ENCODE data around the gene FRYL. TPM values are rescaled to one million over a fixed set of nuclear protein-coding genes. Genes with fewer than 3 reads are reported as not detected.
"Not testable (repeated sequence)": the region's sequence is repeated elsewhere in the genome, so short reads cannot be mapped to it uniquely, and the experiment has no call there.

Gene FRYL
- total RNA-seq, 2 donors from 2014 or later, result 29.8 to 35.1 TPM

DNA sequence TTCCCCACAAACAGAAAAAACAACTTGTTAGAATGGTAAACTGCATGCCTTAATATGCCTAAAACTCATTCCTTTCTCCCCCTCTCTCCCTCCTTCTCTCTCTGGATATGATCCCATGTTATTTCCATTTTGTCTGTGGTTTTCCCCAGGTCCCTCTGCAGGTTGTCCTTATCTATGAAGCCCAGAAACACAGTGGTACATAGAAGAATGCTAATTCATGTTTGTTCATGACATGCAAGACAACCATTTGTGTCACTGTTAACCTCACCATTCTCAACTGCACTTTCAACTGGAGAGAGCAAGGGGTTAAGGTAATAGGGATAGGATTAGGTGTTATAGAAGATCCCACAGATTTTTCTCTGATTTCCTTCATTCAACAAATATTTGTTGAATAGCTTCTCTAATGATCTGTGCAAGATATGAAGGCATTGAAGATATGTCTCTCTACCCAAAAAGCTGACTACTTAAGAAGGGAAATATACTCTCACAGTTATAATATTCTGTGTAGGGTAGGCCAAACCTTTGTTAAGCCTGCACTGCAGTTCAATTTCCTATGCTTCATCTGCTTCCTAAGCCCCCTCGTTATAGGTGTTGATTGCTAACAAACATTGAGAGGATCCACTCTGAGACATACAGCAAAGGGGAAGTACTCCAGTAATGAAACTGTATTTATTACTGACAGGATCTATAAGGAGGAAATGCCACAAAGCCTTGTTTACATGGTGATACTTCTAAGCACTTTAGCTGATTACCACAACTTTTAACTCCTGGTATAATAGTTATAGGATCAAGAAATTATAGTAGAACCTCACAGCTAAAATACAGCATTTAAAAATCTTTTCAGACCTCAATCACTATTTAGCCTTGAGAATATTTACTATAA lies 96.1 kb downstream of the FRYL start:
- H3K4me1 ChIP-seq, result peaks cover 0 to 3% of the 10 kb centered on the region in 2 donors

GRCh38 chr4:48682870-48683269 lies 97.2 kb downstream of the FRYL start:
- H3K4me3 ChIP-seq; H3K27me3 ChIP-seq; H3K36me3 ChIP-seq; H3K4me1 ChIP-seq; H3K9me3 ChIP-seq; DNase-seq (ENCODE audit: low spot score); H3K27ac ChIP-seq: not testable (repeated sequence)

More for the DNA sequence above, 96.1 kb downstream of the FRYL start:
- H3K27ac ChIP-seq, result no peak overlapping the region
- no peak overlapping the region for H3K4me3 ChIP-seq
- H3K27me3 ChIP-seq, result no peaks in the 10 kb centered on the region
- DNase-seq (ENCODE audit: low spot score), result no peak
- no peaks in the 10 kb centered on the region for H3K36me3 ChIP-seq
- no peak for TF ChIP-seq CTCF (IDR thresholded peaks at IDR 0.05)
- H3K9me3 ChIP-seq, result no peaks in the 10 kb centered on the region

DNA sequence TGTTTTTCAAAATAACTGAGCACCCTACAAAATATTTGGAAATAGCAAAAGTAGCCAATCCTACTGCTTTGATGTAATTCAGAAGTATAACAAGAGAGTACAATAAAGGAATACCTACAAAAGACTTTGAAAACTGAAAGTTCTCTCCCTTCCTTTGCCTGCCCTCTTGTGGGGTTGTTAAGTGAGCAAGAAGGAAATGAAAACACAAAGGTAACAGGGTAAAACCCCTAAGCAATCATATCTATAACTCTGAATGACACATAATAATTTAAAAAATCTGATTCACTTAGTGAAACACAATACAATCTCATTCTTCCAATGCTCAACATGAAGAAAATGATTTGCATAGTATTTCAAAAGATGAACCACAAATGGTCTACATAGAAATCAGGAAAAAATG lies 98.2 kb downstream of the FRYL start:
- DNase-seq (ENCODE audit: low spot score), result no peak
- TF ChIP-seq CTCF (IDR thresholded peaks at IDR 0.05), result peak in 1 of 2 donors; percentile 60
- no peaks in the 10 kb centered on the region for H3K9me3 ChIP-seq
- H3K27me3 ChIP-seq, result no peaks in the 10 kb centered on the region
- H3K36me3 ChIP-seq, result no peaks in the 10 kb centered on the region
- H3K4me3 ChIP-seq, result no peak overlapping the region
- no peak overlapping the region for H3K27ac ChIP-seq
- H3K4me1 ChIP-seq, result no peaks in the 10 kb centered on the region

DNA sequence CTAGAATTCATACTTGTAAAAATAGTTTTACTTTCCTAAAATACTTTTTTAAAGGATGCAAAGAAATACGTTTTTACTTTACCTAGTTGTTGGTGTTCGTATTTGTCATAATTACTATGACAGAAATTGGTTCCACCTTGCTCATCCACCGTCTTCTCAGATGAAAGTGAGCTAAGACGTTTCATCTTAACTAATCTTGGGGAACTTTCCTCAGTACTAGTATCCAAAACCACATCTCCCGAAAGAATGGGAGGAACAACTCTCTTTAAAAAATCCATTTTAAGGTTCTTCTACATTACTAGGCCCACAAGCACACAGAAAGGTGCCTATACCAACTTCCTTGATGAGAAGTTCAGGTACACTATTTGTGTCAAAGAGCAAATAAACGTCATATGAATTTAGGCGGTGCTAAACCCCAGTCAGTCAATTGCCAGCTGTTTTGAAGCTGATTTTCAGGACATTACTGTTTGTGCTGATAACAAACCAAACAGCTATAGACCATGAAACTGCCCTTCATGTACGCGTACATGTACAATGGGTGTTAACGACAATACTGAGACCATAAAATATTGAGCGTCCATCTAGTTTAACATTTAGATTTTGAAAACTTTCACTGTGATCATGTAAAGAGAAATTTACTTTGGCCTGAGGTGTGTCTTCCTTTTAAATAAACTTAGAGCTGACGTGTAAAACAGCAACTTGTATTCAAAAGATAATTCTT lies 99.1 kb downstream of the FRYL start:
- Histone ChIP-seq H3K4me1 (no peaks in the 10 kb centered on the region), H3K4me3 (no peak overlapping the region), H3K9me3 (no peaks in the 10 kb centered on the region), H3K27me3 (no peaks in the 10 kb centered on the region), H3K27ac (no peak overlapping the region), H3K36me3 (no peaks in the 10 kb centered on the region)
- DNase-seq (ENCODE audit: low spot score), result no peak
- TF ChIP-seq CTCF (IDR thresholded peaks at IDR 0.05), result no peak

- H3K27me3 ChIP-seq, result no peaks in the 10 kb centered on the region
- H3K27ac ChIP-seq, result no peak overlapping the region
- no peak for DNase-seq (ENCODE audit: low spot score)
- H3K36me3 ChIP-seq, result no peaks in the 10 kb centered on the region
- peaks cover 0 to 3% of the 10 kb centered on the region in 2 donors for H3K4me1 ChIP-seq
- TF ChIP-seq CTCF (IDR thresholded peaks at IDR 0.05), result no peak
- no peak overlapping the region for H3K4me3 ChIP-seq
- H3K9me3 ChIP-seq, result no peaks in the 10 kb centered on the region
Measured at GRCh38 chr4:48673537-48673936, 106.5 kb downstream of the FRYL start.

GRCh38 chr4:48670587-48670986 lies 109.5 kb downstream of the FRYL start:
- no peaks in the 10 kb centered on the region for H3K36me3 ChIP-seq
- H3K27ac ChIP-seq, result no peak overlapping the region
- no peak overlapping the region for H3K4me3 ChIP-seq
- no peak for TF ChIP-seq CTCF (IDR thresholded peaks at IDR 0.05)
- no peaks in the 10 kb centered on the region for H3K27me3 ChIP-seq
- no peak for DNase-seq (ENCODE audit: low spot score)
- H3K4me1 ChIP-seq, result peaks cover 0 to 25% of the 10 kb centered on the region in 2 donors
- H3K9me3 ChIP-seq, result no peaks in the 10 kb centered on the region
